Fibroblast of lung (primary cell): ENCODE measurements around the gene GABBR2.

Source experiments
- CTCF ChIP-seq, 2 donors: IDR thresholded peaks in 1 of 2; conservative IDR thresholded peaks in 1 of 2; 1 replicate in 1 of 2; 2 replicates in 1 of 2; pipeline ENCODE4 v1.5.1; 2011 to 2012; ENCODE audit warnings: low read length in 2 of 2, control low read depth in 1 of 2, inconsistent platforms in 1 of 2, low read depth in 1 of 2, mild to moderate bottlenecking in 1 of 2
- EZH2 ChIP-seq: IDR thresholded peaks from 2 replicates; pipeline ENCODE4 v1.5.1; 2012; ENCODE audit warnings: low read length, control low read depth, mild to moderate bottlenecking; ENCODE audit errors: missing control alignments

GRCh38 chr9:98259791-98260190, 448.9 kb downstream of the GABBR2 start:
- TF ChIP-seq CTCF (conservative IDR thresholded peaks at IDR 0.05 in 1 of 2, IDR thresholded peaks at IDR 0.05 in 1 of 2; ENCODE audit: low read depth in 1 of 2, low read length in 2 of 2) (no peak), EZH2 (no peak)
